ENCODE data around the gene SEMA5B.

The SEMA5B gene

DNA sequence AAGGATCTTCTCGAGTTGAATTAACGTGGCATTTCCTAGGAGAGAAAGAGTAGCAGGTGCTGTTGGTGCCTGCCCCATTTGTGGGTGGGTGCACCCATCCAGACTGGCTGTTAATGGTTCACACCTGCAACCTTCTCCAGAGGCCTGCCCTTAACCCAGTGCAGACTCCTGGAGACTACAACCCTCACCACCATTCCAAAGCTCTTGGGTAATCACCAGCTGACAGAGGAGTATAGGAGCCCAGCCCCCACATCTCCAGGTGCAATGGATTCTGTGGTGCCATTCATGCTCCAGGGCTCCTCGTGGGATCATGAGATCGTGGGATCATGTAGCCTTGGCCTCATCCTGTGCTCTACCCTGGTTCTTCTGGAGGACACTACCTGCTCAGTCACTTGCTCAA lies 60.2 kb downstream of the SEMA5B start:
- WGBS: 95% methylated on average over 4 of the region's 4 CpGs
- Histone ChIP-seq H3K27ac (ENCODE audit: low read depth, low read length) (no peak overlapping the region), H3K27me3 (ENCODE audit: insufficient read depth, low read length) (no peaks in the 10 kb centered on the region), H3K9me3 (ENCODE audit: insufficient read depth, low read depth, low read length) (no peaks in the 10 kb centered on the region), H3K36me3 (ENCODE audit: insufficient read depth, low read length) (no peaks in the 10 kb centered on the region), H3K9ac (ENCODE audit: low read depth, low read length) (no peak overlapping the region), H3K4me3 (ENCODE audit: low read length) (no peak overlapping the region), H3K4me1 (ENCODE audit: insufficient read depth, low read length) (no peaks in the 10 kb centered on the region)

- Histone ChIP-seq H3K9me3 (ENCODE audit: insufficient read depth, low read depth, low read length) (no peaks in the 10 kb centered on the region), H3K9ac (ENCODE audit: low read depth, low read length) (no peak overlapping the region), H3K27me3 (ENCODE audit: insufficient read depth, low read length) (no peaks in the 10 kb centered on the region), H3K27ac (ENCODE audit: low read depth, low read length) (no peak overlapping the region), H3K36me3 (ENCODE audit: insufficient read depth, low read length) (no peaks in the 10 kb centered on the region), H3K4me3 (ENCODE audit: low read length) (no peak overlapping the region), H3K4me1 (ENCODE audit: insufficient read depth, low read length) (no peaks in the 10 kb centered on the region)
Measured at GRCh38 chr3:122966045-122966444, 61.5 kb downstream of the SEMA5B start.

GRCh38 chr3:122964811-122965210 lies 62.8 kb downstream of the SEMA5B start:
- Histone ChIP-seq H3K4me1 (ENCODE audit: insufficient read depth, low read length) (peaks cover 5% of the 10 kb centered on the region), H3K9me3 (ENCODE audit: insufficient read depth, low read depth, low read length) (no peaks in the 10 kb centered on the region), H3K9ac (ENCODE audit: low read depth, low read length) (no peak overlapping the region), H3K27me3 (ENCODE audit: insufficient read depth, low read length) (no peaks in the 10 kb centered on the region), H3K36me3 (ENCODE audit: insufficient read depth, low read length) (no peaks in the 10 kb centered on the region), H3K27ac (ENCODE audit: low read depth, low read length) (no peak overlapping the region), H3K4me3 (ENCODE audit: low read length) (no peak overlapping the region)
- WGBS: 24% methylated on average over 2 of the region's 2 CpGs

GRCh38 chr3:122962149-122962548 lies 65.4 kb downstream of the SEMA5B start:
- H3K4me1 ChIP-seq (ENCODE audit: insufficient read depth, low read length): peaks cover 24% of the 10 kb centered on the region
- no peaks in the 10 kb centered on the region for H3K9me3 ChIP-seq (ENCODE audit: insufficient read depth, low read depth, low read length)
- 56% methylated on average over 7 of the region's 9 CpGs for WGBS
- no peaks in the 10 kb centered on the region; the same call in 1 of the 2 replicates for H3K27me3 ChIP-seq (ENCODE audit: insufficient read depth, low read length)
- no peak overlapping the region for H3K27ac ChIP-seq (ENCODE audit: low read depth, low read length)
- no peak overlapping the region for H3K4me3 ChIP-seq (ENCODE audit: low read length)
- H3K36me3 ChIP-seq (ENCODE audit: insufficient read depth, low read length): no peaks in the 10 kb centered on the region
- H3K9ac ChIP-seq (ENCODE audit: low read depth, low read length): no peak overlapping the region

DNA sequence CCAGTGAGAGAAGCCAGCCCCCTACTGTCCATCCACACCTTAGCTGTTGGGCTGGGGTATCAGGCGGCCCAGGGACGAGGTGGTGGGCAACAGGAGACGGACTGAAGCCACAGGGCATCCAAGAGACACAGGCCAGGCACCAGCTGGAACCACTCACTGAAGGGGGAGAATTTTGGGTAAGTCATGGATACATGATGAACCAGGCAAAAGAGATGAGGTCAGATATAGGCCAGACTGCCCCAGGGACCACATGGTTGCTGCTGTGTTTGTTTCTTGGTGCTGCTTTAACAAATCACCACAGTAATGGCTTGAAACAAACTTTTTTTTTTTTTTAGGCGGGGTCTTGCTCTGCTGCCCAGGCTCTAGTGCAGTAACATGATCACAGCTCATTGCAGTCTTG lies 66.4 kb downstream of the SEMA5B start:
- H3K4me3 ChIP-seq (ENCODE audit: low read length): no peak overlapping the region
- H3K4me1 ChIP-seq (ENCODE audit: insufficient read depth, low read length): peaks cover 32% of the 10 kb centered on the region
- no peaks in the 10 kb centered on the region for H3K9me3 ChIP-seq (ENCODE audit: insufficient read depth, low read depth, low read length)
- H3K27me3 ChIP-seq (ENCODE audit: insufficient read depth, low read length): no peaks in the 10 kb centered on the region; the same call in 1 of the 2 replicates
- WGBS: 84% methylated on average over 4 of the region's 4 CpGs
- no peak overlapping the region for H3K27ac ChIP-seq (ENCODE audit: low read depth, low read length)
- H3K36me3 ChIP-seq (ENCODE audit: insufficient read depth, low read length): no peaks in the 10 kb centered on the region
- H3K9ac ChIP-seq (ENCODE audit: low read depth, low read length): no peak overlapping the region

DNA sequence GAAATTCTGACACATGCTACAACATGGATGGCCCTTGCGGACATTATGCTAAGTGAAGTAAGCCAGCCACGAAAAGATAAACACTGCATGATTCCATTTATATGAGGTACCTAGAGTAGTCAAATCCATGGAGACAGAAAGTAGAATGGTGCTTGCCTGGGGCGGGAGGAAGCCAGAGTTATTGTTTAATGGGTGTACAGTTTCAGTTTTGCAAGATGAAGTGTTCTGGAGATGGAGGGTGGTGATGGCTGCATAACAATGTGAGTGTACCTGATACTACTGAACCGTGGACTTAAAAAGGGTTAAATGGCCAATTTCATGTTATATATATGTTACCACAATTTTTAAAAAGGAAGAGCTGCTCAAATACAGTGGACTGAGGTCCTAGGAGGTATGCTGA lies 66.9 kb downstream of the SEMA5B start:
- H3K9me3 ChIP-seq (ENCODE audit: insufficient read depth, low read depth, low read length): no peaks in the 10 kb centered on the region
- WGBS: 93% methylated on average over 4 of the region's 4 CpGs
- no peak overlapping the region for H3K9ac ChIP-seq (ENCODE audit: low read depth, low read length)
- H3K27ac ChIP-seq (ENCODE audit: low read depth, low read length): no peak overlapping the region
- peaks cover 32% of the 10 kb centered on the region for H3K4me1 ChIP-seq (ENCODE audit: insufficient read depth, low read length)
- H3K36me3 ChIP-seq (ENCODE audit: insufficient read depth, low read length): no peaks in the 10 kb centered on the region
- H3K4me3 ChIP-seq (ENCODE audit: low read length): no peak overlapping the region
- no peaks in the 10 kb centered on the region; the same call in 1 of the 2 replicates for H3K27me3 ChIP-seq (ENCODE audit: insufficient read depth, low read length)

DNA sequence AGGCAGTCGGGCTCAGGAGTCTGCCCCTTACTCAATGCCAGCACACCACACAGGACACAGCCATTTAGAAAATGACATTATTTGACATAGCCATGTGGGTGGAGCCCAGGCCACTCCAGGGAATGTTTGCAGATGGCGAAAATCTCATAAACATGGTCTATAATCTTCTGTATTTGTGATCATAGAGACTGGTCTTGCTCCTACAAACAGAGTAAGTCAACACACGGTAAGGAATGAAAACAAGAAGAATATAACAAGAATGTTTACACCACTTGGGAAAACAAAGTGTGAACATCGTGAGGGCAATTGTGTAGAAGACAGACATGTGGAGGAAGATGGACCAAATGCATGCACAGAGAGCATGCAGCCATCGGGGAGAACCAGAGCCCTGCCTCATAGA lies 68.2 kb downstream of the SEMA5B start:
- WGBS: 84% methylated on average over 5 of the region's 5 CpGs

DNA sequence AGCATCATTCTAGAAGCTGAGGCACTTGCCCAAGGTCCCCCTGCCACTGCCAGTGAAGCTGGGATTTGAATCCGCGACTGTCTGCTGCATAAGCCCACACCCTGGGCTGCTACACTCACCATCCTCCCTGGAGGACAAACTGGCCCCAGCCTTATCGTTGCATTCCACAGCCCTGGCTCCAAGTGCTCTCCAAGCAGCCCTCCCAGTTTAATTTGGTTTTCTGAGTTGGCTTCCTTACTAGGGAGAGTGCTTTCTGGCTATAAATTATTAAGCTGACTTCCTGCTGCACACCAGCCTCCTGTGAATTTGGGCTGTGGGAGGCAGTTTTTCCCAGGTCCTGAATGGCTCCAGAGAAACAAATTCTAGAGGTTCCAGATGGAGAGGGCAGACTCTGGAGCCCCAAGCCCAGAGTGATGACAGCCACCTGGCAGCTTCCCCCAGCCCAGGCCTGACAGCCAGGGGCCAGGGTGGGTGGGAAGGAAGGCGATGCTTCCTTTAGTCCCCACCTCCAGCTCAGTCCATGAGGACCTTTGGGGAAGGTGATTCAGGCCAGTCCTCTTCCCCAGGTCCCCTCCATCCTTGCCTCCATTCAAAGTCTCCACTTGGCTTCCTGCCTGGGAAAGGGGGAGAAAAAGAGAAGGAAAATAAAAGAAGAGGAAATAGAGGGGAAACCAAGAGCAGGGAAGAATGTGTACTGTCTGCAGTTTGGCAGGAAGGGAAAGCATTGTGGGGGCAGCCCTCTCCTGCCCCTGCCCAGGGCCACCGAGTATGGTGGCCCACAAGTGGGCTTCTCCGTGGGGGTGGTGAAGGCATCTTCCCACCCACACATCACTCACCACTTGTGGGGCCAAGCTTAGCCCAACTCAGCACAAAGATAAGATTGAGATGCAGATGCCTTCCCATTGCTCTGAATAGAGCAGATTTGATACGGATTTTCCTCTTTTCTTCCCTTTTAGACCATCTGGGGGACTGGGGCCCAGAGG lies 69.6 kb downstream of the SEMA5B start:
- H3K27me3 ChIP-seq (ENCODE audit: insufficient read depth, low read length): no peaks in the 10 kb centered on the region; the same call in 1 of the 2 replicates
- H3K4me1 ChIP-seq (ENCODE audit: insufficient read depth, low read length): peaks cover 32% of the 10 kb centered on the region
- no peaks in the 10 kb centered on the region for H3K9me3 ChIP-seq (ENCODE audit: insufficient read depth, low read depth, low read length)
- no peak overlapping the region for H3K27ac ChIP-seq (ENCODE audit: low read depth, low read length)
- no peak overlapping the region for H3K9ac ChIP-seq (ENCODE audit: low read depth, low read length)
- WGBS: 59% methylated on average over 5 of the region's 7 CpGs
- H3K36me3 ChIP-seq (ENCODE audit: insufficient read depth, low read length): no peaks in the 10 kb centered on the region
- H3K4me3 ChIP-seq (ENCODE audit: low read length): no peak overlapping the region

More for the DNA sequence above, 68.2 kb downstream of the SEMA5B start:
- no peak overlapping the region for H3K4me3 ChIP-seq (ENCODE audit: low read length)
- no peaks in the 10 kb centered on the region; the same call in 1 of the 2 replicates for H3K27me3 ChIP-seq (ENCODE audit: insufficient read depth, low read length)
- no peaks in the 10 kb centered on the region for H3K9me3 ChIP-seq (ENCODE audit: insufficient read depth, low read depth, low read length)
- H3K9ac ChIP-seq (ENCODE audit: low read depth, low read length): no peak overlapping the region
- peaks cover 32% of the 10 kb centered on the region for H3K4me1 ChIP-seq (ENCODE audit: insufficient read depth, low read length)
- H3K27ac ChIP-seq (ENCODE audit: low read depth, low read length): no peak overlapping the region
- H3K36me3 ChIP-seq (ENCODE audit: insufficient read depth, low read length): no peaks in the 10 kb centered on the region

GRCh38 chr3:122956693-122957455 lies 70.7 kb downstream of the SEMA5B start:
- H3K27me3 ChIP-seq (ENCODE audit: insufficient read depth, low read length): no peaks in the 10 kb centered on the region; the same call in 1 of the 2 replicates
- 78% methylated on average over 15 of the region's 15 CpGs for WGBS
- H3K4me1 ChIP-seq (ENCODE audit: insufficient read depth, low read length): peaks cover 34% of the 10 kb centered on the region
- H3K9ac ChIP-seq (ENCODE audit: low read depth, low read length): no peak overlapping the region
- no peaks in the 10 kb centered on the region for H3K36me3 ChIP-seq (ENCODE audit: insufficient read depth, low read length)
- no peak overlapping the region for H3K27ac ChIP-seq (ENCODE audit: low read depth, low read length)
- no peak overlapping the region for H3K4me3 ChIP-seq (ENCODE audit: low read length)
- no peaks in the 10 kb centered on the region for H3K9me3 ChIP-seq (ENCODE audit: insufficient read depth, low read depth, low read length)

GRCh38 chr3:122955916-122956692 lies 71.5 kb downstream of the SEMA5B start:
- 85% methylated on average over 20 of the region's 20 CpGs for WGBS
- H3K27me3 ChIP-seq (ENCODE audit: insufficient read depth, low read length): no peaks in the 10 kb centered on the region; the same call in 1 of the 2 replicates

More at GRCh38 chr3:122955916-122956692, 71.5 kb downstream of the SEMA5B start:
- Histone ChIP-seq H3K9me3 (ENCODE audit: insufficient read depth, low read depth, low read length) (no peaks in the 10 kb centered on the region), H3K4me3 (ENCODE audit: low read length) (no peak overlapping the region), H3K27ac (ENCODE audit: low read depth, low read length) (no peak overlapping the region), H3K9ac (ENCODE audit: low read depth, low read length) (no peak overlapping the region), H3K36me3 (ENCODE audit: insufficient read depth, low read length) (no peaks in the 10 kb centered on the region), H3K4me1 (ENCODE audit: insufficient read depth, low read length) (peaks cover 34% of the 10 kb centered on the region)
